Activated CD4-positive, alpha-beta memory T cell treated with anti-CD3 and anti-CD28 coated beads, Interleukin-2, amount 10 ng/mL, durations not matched to agents 7 days and 5 days (primary cell): ENCODE measurements around the gene AMZ2. TPM values are rescaled to one million over a fixed set of nuclear protein-coding genes. Genes with fewer than 3 reads are reported as not detected.

ENCODE experiments used
- CTCF ChIA-PET: fragments of 350-600 bp; sonication (Branson Sonifier 250); formaldehyde crosslinking; loops from one replicate; lab custom pipeline; 2021; ENCODE audit warnings: antibody characterized with exemption, inconsistent platforms; lab: Charles Lee
- POLR2A ChIA-PET: fragments of 350-600 bp; sonication (Branson Sonifier 250); formaldehyde crosslinking; loops from one replicate; lab custom pipeline; 2021; ENCODE audit warnings: antibody characterized with exemption; lab: Charles Lee
- DNase-seq: peaks from one replicate; pipeline ENCODE4 v3.0.0-alpha.2; 2020
- H3K27ac Mint-ChIP-seq: one replicate; pipeline ENCODE4 v1.8.0; 2021; ENCODE audit warnings: mild to moderate bottlenecking, mixed read lengths
- H3K27me3 Mint-ChIP-seq: one replicate; pipeline ENCODE4 v1.8.0; 2021; ENCODE audit warnings: mixed read lengths
- H3K36me3 Mint-ChIP-seq: one replicate; pipeline ENCODE4 v1.8.0; 2021; ENCODE audit warnings: low read depth, mixed read lengths
- H3K4me1 Mint-ChIP-seq: one replicate; pipeline ENCODE4 v1.8.0; 2021; ENCODE audit warnings: mixed read lengths
- H3K4me3 Mint-ChIP-seq: one replicate; pipeline ENCODE4 v1.8.0; 2021; ENCODE audit warnings: mild to moderate bottlenecking, mixed read lengths
- H3K9me3 Mint-ChIP-seq: one replicate; pipeline ENCODE4 v1.8.0; 2021; ENCODE audit warnings: mixed read lengths
- total RNA-seq, 2 experiments: library from RNA; stranded (reverse); gene quantifications; one replicate each; pipeline ENCODE4 v1.2.3, GENCODE V29; 2021

Gene AMZ2
- total RNA-seq, 2 experiments from 2014 or later, result 106 to 121 TPM

DNA sequence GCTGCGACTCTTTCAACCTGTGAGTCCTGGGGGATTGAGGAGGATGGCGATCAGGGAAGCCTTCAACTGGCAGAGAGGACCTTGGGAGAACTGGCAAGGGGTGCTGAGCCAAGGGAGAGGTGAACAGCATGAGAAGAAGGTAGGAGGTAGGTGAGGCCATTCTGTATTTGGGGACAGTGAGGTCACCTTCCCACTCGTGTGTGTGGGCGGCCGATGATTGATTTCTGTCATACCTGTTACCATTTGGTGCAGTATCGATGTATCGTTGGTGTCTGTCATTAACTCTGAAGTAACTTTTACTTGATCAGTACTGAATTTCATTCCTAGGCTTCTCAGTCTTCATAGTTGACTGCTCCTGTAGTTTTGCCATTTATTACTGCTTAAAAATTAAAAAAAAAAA is 47.2 kb downstream of the AMZ2 start:
- CTCF ChIA-PET, result no interaction called here
- peaks cover 67% of the 10 kb centered on the region for H3K4me1 Mint-ChIP-seq
- H3K27ac Mint-ChIP-seq, result peak overlapping the region; percentile 28
- DNase-seq, result no peak
- no peaks in the 10 kb centered on the region for H3K9me3 Mint-ChIP-seq
- POLR2A ChIA-PET, result interaction anchor here (2.7 kb wide), 1 partner anchor 61 kb away, joined by 30 read pairs; no protein-coding TSS in a partner anchor
- no peak overlapping the region for H3K4me3 Mint-ChIP-seq
- H3K27me3 Mint-ChIP-seq, result no peaks in the 10 kb centered on the region
- H3K36me3 Mint-ChIP-seq, result peaks cover 13% of the 10 kb centered on the region

DNA sequence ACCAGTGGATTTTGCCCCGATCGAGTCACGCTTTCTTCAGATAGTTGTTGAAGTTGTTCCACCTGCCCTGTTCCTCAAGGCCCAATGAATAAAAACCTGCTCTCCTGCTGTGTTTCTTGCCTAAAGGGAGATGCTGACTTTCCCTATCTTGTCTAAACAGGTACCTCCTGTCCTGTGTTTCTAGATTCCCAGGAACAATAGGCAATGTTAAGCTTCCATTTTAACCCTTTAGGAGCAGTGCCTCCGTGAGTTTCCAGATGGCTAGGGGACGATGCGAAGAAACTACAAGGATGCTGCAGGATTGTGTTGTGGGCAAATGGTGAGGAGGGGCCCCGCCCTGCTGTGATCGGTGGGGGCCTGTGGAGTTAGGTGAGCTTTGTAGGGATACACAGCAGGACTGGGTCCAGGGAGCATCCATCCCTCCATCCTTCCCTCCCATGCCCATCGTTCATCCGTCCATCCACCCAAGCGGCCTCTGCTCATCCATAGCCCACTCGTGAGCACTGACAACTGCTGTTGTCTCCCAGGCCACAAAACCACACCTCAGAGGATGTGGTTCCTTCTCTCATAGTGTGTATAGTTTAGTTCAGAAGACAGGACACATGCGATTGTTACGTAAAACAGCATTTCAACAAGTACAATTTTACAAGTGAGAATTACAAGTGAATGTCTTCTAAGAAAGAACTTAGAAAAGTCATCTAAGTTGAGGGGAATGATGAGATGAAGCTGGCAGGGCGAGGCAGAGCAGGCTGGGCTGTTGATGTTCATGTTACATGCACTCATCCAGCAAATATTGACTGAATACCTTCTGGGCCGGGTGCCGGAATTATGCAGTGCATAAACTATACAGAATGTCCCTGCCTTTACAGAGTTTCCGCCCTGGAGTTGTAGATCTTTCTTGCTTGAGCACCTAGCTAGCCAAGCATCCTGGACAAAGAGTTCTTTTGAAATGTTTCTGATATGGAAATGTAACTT is 48.7 kb downstream of the AMZ2 start:
- peak; percentile 90 for DNase-seq
- CTCF ChIA-PET, result interaction anchor here (0.9 to 2.5 kb wide), 6 partner anchors 10 to 114 kb away, joined by 3 to 10 read pairs (median 4); no protein-coding TSS in a partner anchor
- Mint-ChIP-seq H3K9me3 (no peaks in the 10 kb centered on the region), H3K27ac (peak overlapping the region; percentile 97), H3K4me3 (peak overlapping the region; percentile 51), H3K27me3 (no peaks in the 10 kb centered on the region), H3K36me3 (peaks cover 6% of the 10 kb centered on the region), H3K4me1 (peaks cover 66% of the 10 kb centered on the region)
- POLR2A ChIA-PET, result interaction anchor here (0.6 to 2.7 kb wide), 27 partner anchors 8 to 164 kb away, joined by 3 to 30 read pairs (median 4); partner anchors contain the start of genes AMZ2 and WIPI1

DNA sequence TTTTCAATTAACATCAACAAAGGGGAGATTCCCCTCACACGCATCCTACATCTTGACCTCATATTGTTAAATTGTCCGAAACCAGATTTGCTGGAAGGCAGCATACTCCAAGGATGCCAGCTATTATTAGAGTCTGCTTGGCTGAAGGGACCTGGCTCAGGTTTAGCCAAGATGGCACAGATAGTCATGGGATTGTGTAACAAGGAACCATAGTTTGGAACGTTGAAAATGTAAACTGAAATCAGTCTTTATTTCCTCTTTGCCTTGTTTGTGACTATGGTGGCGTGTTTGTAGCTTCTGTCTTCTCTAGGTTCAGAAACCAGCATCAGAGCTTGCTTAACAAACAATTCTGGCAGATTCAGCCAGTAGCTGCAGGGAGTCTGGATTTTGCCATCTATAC is 49.4 kb downstream of the AMZ2 start:
- ChIA-PET POLR2A (interaction anchor here (0.7 to 2.7 kb wide), 23 partner anchors 9 to 164 kb away, joined by 3 to 30 read pairs (median 5); partner anchors contain the start of genes AMZ2 and WIPI1), CTCF (interaction anchor here (0.8 to 2.5 kb wide), 7 partner anchors 10 to 115 kb away, joined by 3 to 10 read pairs (median 4); no protein-coding TSS in a partner anchor)
- peaks cover 6% of the 10 kb centered on the region for H3K36me3 Mint-ChIP-seq
- peak overlapping the region; percentile 97 for H3K27ac Mint-ChIP-seq
- no peak for DNase-seq
- H3K27me3 Mint-ChIP-seq, result no peaks in the 10 kb centered on the region
- H3K9me3 Mint-ChIP-seq, result no peaks in the 10 kb centered on the region
- peak overlapping the region; percentile 51 for H3K4me3 Mint-ChIP-seq
- peaks cover 72% of the 10 kb centered on the region for H3K4me1 Mint-ChIP-seq

DNA sequence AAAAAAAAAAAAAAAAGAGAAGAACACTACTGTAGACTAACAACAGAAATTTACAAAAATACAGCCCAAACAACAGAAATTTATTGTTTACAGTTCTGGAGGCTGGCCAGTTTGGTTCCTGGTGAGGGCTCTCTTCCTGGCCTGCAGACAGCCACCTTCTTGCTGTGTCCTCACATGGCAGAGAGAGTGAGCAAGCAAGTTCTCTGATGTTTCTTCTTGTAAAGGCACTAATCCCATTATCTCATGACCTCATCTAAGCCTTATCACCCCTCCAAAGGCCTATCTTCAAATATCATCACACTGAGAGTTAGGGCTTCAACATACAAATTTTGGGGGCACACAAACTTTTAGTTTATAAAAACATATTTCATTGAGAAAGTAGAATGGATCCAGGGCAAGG is 50.8 kb downstream of the AMZ2 start:
- ChIA-PET POLR2A (no interaction called here), CTCF (no interaction called here)
- no peak overlapping the region for H3K27ac Mint-ChIP-seq
- no peak overlapping the region for H3K4me3 Mint-ChIP-seq
- peaks cover 68% of the 10 kb centered on the region for H3K4me1 Mint-ChIP-seq
- no peaks in the 10 kb centered on the region for H3K9me3 Mint-ChIP-seq
- peaks cover 6% of the 10 kb centered on the region for H3K36me3 Mint-ChIP-seq
- no peak for DNase-seq
- H3K27me3 Mint-ChIP-seq, result no peaks in the 10 kb centered on the region

DNA sequence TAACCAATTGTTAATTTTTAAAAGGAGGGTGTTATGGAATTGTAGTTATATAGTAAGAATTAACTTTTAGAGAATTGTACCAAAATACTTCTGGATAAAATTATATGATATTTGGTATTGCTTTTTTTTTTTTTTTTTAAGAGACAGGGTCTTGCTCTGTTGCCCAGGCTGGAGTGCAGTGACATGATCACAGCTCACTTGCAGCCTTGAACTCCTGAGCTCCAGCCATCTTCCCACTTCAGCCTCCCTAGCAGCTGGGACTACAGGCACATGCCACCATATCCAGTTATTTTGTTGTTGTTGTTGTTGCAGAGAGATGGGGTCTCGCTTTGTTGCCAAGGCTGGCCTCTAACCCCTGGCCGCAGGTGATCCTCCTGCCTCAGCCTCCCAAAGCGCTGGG is 52.0 kb downstream of the AMZ2 start:
- Mint-ChIP-seq H3K27ac (no peak overlapping the region), H3K9me3 (no peaks in the 10 kb centered on the region), H3K4me3 (no peak overlapping the region), H3K36me3 (peaks cover 3% of the 10 kb centered on the region), H3K27me3 (no peaks in the 10 kb centered on the region), H3K4me1 (peaks cover 57% of the 10 kb centered on the region)
- ChIA-PET CTCF (interaction anchor here (0.7 to 1.4 kb wide), 2 partner anchors 19 to 99 kb away, joined by 3 read pairs; no protein-coding TSS in a partner anchor), POLR2A (interaction anchor here (1.1 kb wide), 1 partner anchor 8 kb away, joined by 5 read pairs; the partner anchor contains the start of gene ARSG)
- DNase-seq, result no peak

DNA sequence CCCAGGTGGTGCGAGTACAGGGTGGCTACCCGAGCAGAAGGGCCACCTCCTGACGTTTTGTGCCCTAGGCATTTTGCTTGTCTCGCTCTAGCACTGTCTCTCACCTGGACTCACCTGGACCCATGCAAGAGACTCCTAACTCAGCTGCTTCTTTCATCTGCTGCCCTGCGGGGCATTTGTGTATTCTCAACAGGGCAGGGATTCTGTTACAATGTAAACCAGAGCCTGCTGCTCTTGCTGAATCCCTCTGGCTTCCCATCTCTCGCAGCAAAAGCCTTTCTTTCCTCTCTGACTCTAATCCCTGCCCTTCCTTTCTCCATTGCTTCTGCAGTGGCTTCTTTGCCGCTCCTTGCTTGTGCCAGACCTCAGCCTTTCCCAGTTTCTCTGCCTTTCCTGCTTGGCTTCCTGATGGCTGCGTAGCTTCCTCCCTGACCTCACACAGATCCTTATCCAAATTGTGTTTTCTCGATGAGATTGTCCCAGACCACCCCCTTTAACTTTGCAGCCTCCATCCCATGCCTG is 53.7 kb downstream of the AMZ2 start:
- Mint-ChIP-seq H3K27me3 (no peaks in the 10 kb centered on the region), H3K36me3 (no peaks in the 10 kb centered on the region), H3K9me3 (no peaks in the 10 kb centered on the region), H3K27ac (no peak overlapping the region), H3K4me1 (peaks cover 48% of the 10 kb centered on the region), H3K4me3 (no peak overlapping the region)
- no peak for DNase-seq
- CTCF ChIA-PET, result no interaction called here
- POLR2A ChIA-PET, result interaction anchor here (1.1 kb wide), 1 partner anchor 53 kb away, joined by 4 read pairs; the partner anchor contains the start of gene AMZ2

DNA sequence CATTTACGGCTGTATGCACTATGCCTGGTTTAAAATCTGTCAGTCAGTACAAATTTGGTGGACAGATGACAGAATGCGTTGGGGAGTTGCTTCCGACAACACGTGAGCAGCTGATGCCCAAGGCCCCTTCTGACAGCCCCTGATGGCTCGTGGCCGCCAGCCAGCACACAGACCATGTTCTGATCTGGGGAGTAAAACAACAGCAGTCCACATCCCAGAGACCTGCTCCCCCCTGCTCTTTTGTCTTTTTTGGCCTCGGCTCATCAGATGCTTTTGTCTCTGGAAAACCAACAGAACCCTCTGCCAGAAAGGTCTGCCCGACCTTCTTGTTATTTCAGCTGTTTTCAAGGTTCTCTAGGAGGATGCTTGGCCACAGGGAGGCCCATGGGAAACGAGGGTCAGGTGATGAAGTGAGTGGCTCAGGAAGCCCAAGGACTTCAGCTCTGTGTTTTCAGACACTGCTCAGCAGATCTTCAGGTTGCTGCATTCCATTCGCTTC is 54.3 kb downstream of the AMZ2 start:
- no peak overlapping the region for H3K27ac Mint-ChIP-seq

DNA sequence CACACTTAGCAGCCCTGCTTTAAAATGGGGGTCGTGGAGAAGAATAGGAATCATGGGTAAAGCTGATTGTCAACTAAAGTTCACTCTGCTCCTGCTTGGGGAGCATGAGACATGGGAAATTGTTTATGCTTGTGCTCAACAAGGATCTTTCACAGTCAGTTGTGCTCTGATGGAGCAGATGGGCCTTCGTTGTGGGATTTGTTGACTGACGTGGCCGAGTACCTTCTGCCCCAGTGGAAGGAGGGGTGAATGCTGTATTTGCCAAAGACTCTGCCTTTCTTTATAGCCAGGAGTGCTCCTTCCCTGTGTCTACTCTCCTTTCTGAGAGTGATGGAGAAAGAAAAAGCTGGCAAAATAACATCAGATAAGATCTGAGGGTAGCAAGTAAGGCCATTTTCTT is 54.8 kb downstream of the AMZ2 start:
- no peak overlapping the region for H3K27ac Mint-ChIP-seq
- H3K36me3 Mint-ChIP-seq, result peaks cover 9% of the 10 kb centered on the region
- DNase-seq, result no peak
- H3K27me3 Mint-ChIP-seq, result no peaks in the 10 kb centered on the region
- H3K9me3 Mint-ChIP-seq, result no peaks in the 10 kb centered on the region
- ChIA-PET POLR2A (interaction anchor here (1.1 kb wide), 1 partner anchor 54 kb away, joined by 4 read pairs; the partner anchor contains the start of gene AMZ2), CTCF (interaction anchor here (1.4 kb wide), 1 partner anchor 10 kb away, joined by 3 read pairs; no protein-coding TSS in a partner anchor)
- H3K4me3 Mint-ChIP-seq, result no peak overlapping the region
- peaks cover 39% of the 10 kb centered on the region for H3K4me1 Mint-ChIP-seq

More for the DNA sequence above, 54.3 kb downstream of the AMZ2 start:
- ChIA-PET POLR2A (interaction anchor here (1.1 kb wide), 1 partner anchor 54 kb away, joined by 4 read pairs; the partner anchor contains the start of gene AMZ2), CTCF (interaction anchor here (0.6 to 1.4 kb wide), 2 partner anchors 10 to 292 kb away, joined by 3 read pairs; no protein-coding TSS in a partner anchor)
- H3K4me1 Mint-ChIP-seq, result peaks cover 42% of the 10 kb centered on the region
- no peaks in the 10 kb centered on the region for H3K27me3 Mint-ChIP-seq
- H3K9me3 Mint-ChIP-seq, result no peaks in the 10 kb centered on the region
- no peak overlapping the region for H3K4me3 Mint-ChIP-seq
- peaks cover 4% of the 10 kb centered on the region for H3K36me3 Mint-ChIP-seq
- DNase-seq, result no peak

DNA sequence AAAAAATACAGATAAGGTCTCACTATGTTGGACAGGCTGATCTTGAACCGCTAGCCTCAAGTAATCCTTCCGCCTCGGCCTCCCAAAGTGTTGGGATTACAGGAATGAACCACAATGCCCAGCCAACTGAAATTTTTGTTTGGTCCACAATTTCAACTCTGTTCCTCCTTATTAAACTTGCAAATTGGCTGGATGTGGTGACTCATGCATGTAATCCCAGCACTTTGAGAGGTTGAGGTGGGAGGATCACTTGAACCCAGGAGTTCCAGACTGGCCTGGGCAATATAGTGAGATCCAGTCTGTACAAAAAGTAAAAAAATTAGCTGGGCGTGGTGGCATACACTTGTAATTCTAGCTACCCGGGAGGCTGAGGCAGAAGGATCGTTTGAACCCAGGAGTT is 56.9 kb downstream of the AMZ2 start:
- H3K27ac Mint-ChIP-seq, result no peak overlapping the region
- H3K9me3 Mint-ChIP-seq, result no peaks in the 10 kb centered on the region
- ChIA-PET CTCF (interaction anchor here (0.7 to 0.8 kb wide), 2 partner anchors 127 to 131 kb away, joined by 3 to 4 read pairs; no protein-coding TSS in a partner anchor), POLR2A (interaction anchor here (2.2 kb wide), 1 partner anchor 13 kb away, joined by 7 read pairs; no protein-coding TSS in a partner anchor)
- peaks cover 28% of the 10 kb centered on the region for H3K4me1 Mint-ChIP-seq
- H3K4me3 Mint-ChIP-seq, result no peak overlapping the region
- no peaks in the 10 kb centered on the region for H3K27me3 Mint-ChIP-seq
- DNase-seq, result no peak
- peaks cover 12% of the 10 kb centered on the region for H3K36me3 Mint-ChIP-seq

DNA sequence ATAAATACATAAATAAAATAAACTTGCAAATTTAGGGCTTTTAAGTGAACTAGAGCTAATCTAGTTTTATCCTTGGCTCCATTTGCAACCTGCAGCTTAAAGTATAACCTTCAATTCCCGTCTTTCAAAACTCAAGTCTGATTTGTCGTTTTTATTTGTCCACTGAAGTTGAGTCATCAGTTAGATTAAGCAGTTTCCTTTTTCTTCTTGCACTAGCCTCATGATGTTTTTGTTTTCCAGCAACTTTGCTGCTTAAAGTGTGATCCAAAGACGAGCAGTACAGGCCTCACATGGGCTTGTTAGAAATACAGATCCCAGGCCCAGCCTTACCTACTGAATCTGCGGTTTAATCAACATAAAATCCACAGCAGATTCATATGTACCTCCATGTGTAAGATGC is 57.3 kb downstream of the AMZ2 start:
- DNase-seq, result no peak
- ChIA-PET CTCF (interaction anchor here (0.7 to 0.8 kb wide), 2 partner anchors 126 to 131 kb away, joined by 3 to 4 read pairs; no protein-coding TSS in a partner anchor), POLR2A (interaction anchor here (2.2 kb wide), 1 partner anchor 13 kb away, joined by 7 read pairs; no protein-coding TSS in a partner anchor)
- Mint-ChIP-seq H3K4me3 (no peak overlapping the region), H3K36me3 (peaks cover 12% of the 10 kb centered on the region), H3K27ac (no peak overlapping the region), H3K9me3 (no peaks in the 10 kb centered on the region), H3K4me1 (peaks cover 30% of the 10 kb centered on the region), H3K27me3 (no peaks in the 10 kb centered on the region)
